ENCODE results near the gene NUP188.
"Not testable (repeated sequence)": the region's sequence is repeated elsewhere in the genome, so short reads cannot be mapped to it uniquely, and the experiment has no call there.

NUP188 gene

GRCh38 chr9:128944966-128945365 is 2.5 kb upstream of the NUP188 start:
- not testable (repeated sequence) for DNase-seq (ENCODE audit: low spot score); FAIRE-seq

- DNase-seq (ENCODE audit: low spot score) (no peak), FAIRE-seq (no peak)
Measured at GRCh38 chr9:128945798-128946501, 1.5 kb upstream of the NUP188 start.

GRCh38 chr9:128946571-128947276 is 775 bp upstream of the NUP188 start:
- FAIRE-seq (no peak), DNase-seq (ENCODE audit: low spot score) (no peak)

GRCh38 chr9:128947277-128947526 is 297 bp upstream of the NUP188 start:
- DNase-seq (ENCODE audit: low spot score) (no peak), FAIRE-seq (no peak)

GRCh38 chr9:128961403-128961802 is 13.9 kb downstream of the NUP188 start:
- FAIRE-seq; DNase-seq (ENCODE audit: low spot score): not testable (repeated sequence)

- FAIRE-seq = no peak
- DNase-seq (ENCODE audit: low spot score) = no peak
Measured at GRCh38 chr9:128969491-128969890, 22.0 kb downstream of the NUP188 start.

GRCh38 chr9:128972956-128973355 is 25.5 kb downstream of the NUP188 start:
- peak; percentile 45 for DNase-seq (ENCODE audit: low spot score)
- FAIRE-seq = peak; percentile 56

- FAIRE-seq = no peak
Measured at GRCh38 chr9:128979111-128979510, 31.6 kb downstream of the NUP188 start.

GRCh38 chr9:128983536-128983935 is 36.0 kb downstream of the NUP188 start:
- no peak for FAIRE-seq
- DNase-seq (ENCODE audit: low spot score) = no peak

More at GRCh38 chr9:128979111-128979510, 31.6 kb downstream of the NUP188 start:
- DNase-seq (ENCODE audit: low spot score) = no peak

- FAIRE-seq = no peak
- no peak for DNase-seq (ENCODE audit: low spot score)
Measured at GRCh38 chr9:128986671-128987070, 39.2 kb downstream of the NUP188 start.

- DNase-seq (ENCODE audit: low spot score) (peak; percentile 56), FAIRE-seq (no peak)
Measured at GRCh38 chr9:128987805-128988204, 40.3 kb downstream of the NUP188 start.

GRCh38 chr9:128992995-128993394 is 45.5 kb downstream of the NUP188 start:
- DNase-seq (ENCODE audit: low spot score) (no peak), FAIRE-seq (no peak)

- no peak for FAIRE-seq
- DNase-seq (ENCODE audit: low spot score) = no peak
Measured at GRCh38 chr9:128995791-128996190, 48.3 kb downstream of the NUP188 start.

GRCh38 chr9:128998462-128998861 is 51.0 kb downstream of the NUP188 start:
- FAIRE-seq (no peak), DNase-seq (ENCODE audit: low spot score) (no peak)

- DNase-seq (ENCODE audit: low spot score) = no peak
- no peak for FAIRE-seq
Measured at GRCh38 chr9:128999581-129000206, 52.2 kb downstream of the NUP188 start.

- FAIRE-seq (no peak), DNase-seq (ENCODE audit: low spot score) (no peak)
Measured at GRCh38 chr9:129001504-129002325, 54.2 kb downstream of the NUP188 start.

- FAIRE-seq (no peak), DNase-seq (ENCODE audit: low spot score) (no peak)
Measured at GRCh38 chr9:129002992-129003391, 55.5 kb downstream of the NUP188 start.

- not testable (repeated sequence) for FAIRE-seq; DNase-seq (ENCODE audit: low spot score)
Measured at GRCh38 chr9:129004173-129004572, 56.7 kb downstream of the NUP188 start.

- DNase-seq (ENCODE audit: low spot score) (no peak), FAIRE-seq (no peak)
Measured at GRCh38 chr9:129005336-129005997, 58.0 kb downstream of the NUP188 start.

- FAIRE-seq (no peak), DNase-seq (ENCODE audit: low spot score) (peak; percentile 65)
Measured at GRCh38 chr9:129006328-129007034, 59.0 kb downstream of the NUP188 start.
